Glutamatergic neuron (in vitro differentiated cells): ENCODE data around the gene S100A14. TPM values are rescaled to one million over a fixed set of nuclear protein-coding genes. Genes with fewer than 3 reads are reported as not detected.

Experiments
- DNase-seq: peaks from one replicate; pipeline ENCODE4 v3.0.0; 2022
- H3K27ac Mint-ChIP-seq: one replicate; pipeline ENCODE4 v1.8.0; 2020; ENCODE audit warnings: mild to moderate bottlenecking, mixed read lengths, inconsistent platforms; ENCODE audit not compliant: unreplicated experiment
- H3K27me3 Mint-ChIP-seq: one replicate; pipeline ENCODE4 v1.8.0; 2020; ENCODE audit warnings: mild to moderate bottlenecking, moderate library complexity, mixed read lengths, inconsistent platforms; ENCODE audit not compliant: unreplicated experiment
- H3K36me3 Mint-ChIP-seq: one replicate; pipeline ENCODE4 v1.8.0; 2020; ENCODE audit warnings: mild to moderate bottlenecking, mixed read lengths, inconsistent platforms; ENCODE audit not compliant: unreplicated experiment
- H3K4me1 Mint-ChIP-seq: one replicate; pipeline ENCODE4 v1.8.0; 2020; ENCODE audit warnings: mild to moderate bottlenecking, low read depth, mixed read lengths, inconsistent platforms; ENCODE audit not compliant: unreplicated experiment
- H3K4me3 Mint-ChIP-seq: one replicate; pipeline ENCODE4 v1.8.0; 2020; ENCODE audit warnings: mild to moderate bottlenecking, mixed read lengths, inconsistent platforms; ENCODE audit not compliant: unreplicated experiment
- H3K9me3 Mint-ChIP-seq: one replicate; pipeline ENCODE4 v1.8.0; 2020; ENCODE audit warnings: mild to moderate bottlenecking, moderate library complexity, mixed read lengths, inconsistent platforms; ENCODE audit not compliant: unreplicated experiment
- long read RNA-seq: library from polyadenylated mRNA; unstranded; transcript quantifications from one replicate; pipeline ENCODE4 v2.0.0, GENCODE V29; 2020; ENCODE audit not compliant: unreplicated experiment
- total RNA-seq: library from RNA; stranded (reverse); fragmentation: NEBNext Ultra II Directional; extraction: Animal tissue kit (Norgen Biotek cat#: 25700); gene quantifications from one replicate; pipeline ENCODE4 v1.2.1, GENCODE V29; 2021; ENCODE audit not compliant: unreplicated experiment
- TF ChIP-seq, protein P1 (sequence below): fragments of 200-600 bp; sonication (generic); IDR thresholded peaks from one replicate; pipeline ENCODE4 v1.5.0; 2021; ENCODE audit not compliant: partially characterized antibody, unreplicated experiment

S100A14 gene
- total RNA-seq: not detected
- long read RNA-seq: 0 reads

DNA sequence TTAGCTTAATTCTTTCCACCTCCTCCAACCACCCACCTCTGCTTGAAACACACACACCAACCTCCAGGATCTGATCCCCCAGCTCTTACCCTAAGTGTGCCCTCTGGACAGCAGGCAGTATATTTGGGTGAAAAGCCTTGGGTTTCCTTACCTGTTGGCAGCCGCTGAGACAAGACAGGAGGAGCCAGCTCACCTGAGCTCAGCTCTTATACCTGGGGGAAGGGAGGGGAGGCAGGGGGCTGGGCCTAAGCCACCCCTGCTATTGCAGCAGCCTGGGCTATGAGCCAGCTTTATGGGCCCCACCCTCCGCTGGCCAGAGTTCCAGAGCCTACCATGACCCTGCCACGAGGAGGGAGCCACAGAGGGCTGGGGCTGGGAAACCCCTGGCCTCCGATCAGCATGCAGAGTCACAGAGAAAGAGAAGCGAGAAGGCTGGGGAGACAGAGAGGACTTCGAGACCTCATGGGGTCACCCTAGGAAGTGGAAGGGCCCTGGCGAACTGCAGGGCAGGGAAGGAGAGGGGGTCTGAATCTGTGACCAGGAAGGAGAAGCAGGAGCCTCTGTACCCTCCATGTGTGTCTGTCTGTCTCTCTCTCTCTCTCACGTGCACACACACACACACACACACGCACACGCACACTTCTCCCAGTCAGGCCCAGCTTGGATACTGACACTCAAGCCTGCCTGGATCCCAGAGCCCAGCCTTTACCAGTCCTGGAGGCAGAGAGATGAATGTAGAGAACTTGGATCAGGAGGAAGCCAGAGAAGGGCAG, at the start of gene S100A14:
Gene S100A14, minus strand, starts transcription at position 182 of the 773 bp plus-strand sequence. CDS start 467 bp downstream, outside the sequence.
- H3K4me3 Mint-ChIP-seq: peak within 1 kb of the TSS; percentile 42
- TF ChIP-seq, protein P1, sequence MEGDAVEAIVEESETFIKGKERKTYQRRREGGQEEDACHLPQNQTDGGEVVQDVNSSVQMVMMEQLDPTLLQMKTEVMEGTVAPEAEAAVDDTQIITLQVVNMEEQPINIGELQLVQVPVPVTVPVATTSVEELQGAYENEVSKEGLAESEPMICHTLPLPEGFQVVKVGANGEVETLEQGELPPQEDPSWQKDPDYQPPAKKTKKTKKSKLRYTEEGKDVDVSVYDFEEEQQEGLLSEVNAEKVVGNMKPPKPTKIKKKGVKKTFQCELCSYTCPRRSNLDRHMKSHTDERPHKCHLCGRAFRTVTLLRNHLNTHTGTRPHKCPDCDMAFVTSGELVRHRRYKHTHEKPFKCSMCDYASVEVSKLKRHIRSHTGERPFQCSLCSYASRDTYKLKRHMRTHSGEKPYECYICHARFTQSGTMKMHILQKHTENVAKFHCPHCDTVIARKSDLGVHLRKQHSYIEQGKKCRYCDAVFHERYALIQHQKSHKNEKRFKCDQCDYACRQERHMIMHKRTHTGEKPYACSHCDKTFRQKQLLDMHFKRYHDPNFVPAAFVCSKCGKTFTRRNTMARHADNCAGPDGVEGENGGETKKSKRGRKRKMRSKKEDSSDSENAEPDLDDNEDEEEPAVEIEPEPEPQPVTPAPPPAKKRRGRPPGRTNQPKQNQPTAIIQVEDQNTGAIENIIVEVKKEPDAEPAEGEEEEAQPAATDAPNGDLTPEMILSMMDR: no peak
- peaks cover 6% of the 10 kb centered on the region for H3K36me3 Mint-ChIP-seq
- peaks cover 5% of the 10 kb centered on the region for H3K9me3 Mint-ChIP-seq
- no peaks in the 10 kb centered on the region for H3K4me1 Mint-ChIP-seq
- H3K27me3 Mint-ChIP-seq: peaks cover 8% of the 10 kb centered on the region
- no peak for DNase-seq
- peak within 1 kb of the TSS; percentile 55 for H3K27ac Mint-ChIP-seq

DNA sequence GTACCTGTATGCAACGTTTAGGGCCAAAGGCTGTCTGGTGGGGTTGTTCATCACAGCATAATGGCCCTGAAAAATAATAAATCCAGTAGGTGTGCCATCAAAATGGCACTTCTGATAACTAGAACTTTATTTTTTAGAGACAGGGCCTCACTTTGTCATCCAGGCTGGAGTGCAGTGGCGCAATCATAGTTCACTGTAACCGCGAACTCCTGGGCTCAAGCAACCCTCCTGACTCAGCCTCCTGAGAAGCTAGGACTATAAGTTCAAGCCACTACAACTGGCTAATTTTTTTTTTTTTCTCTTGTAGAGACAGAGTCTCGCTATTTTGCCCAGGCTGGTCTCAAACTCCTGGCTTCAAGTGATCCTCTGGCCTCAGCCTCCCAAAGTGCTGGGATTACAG, 47.1 kb upstream of the S100A14 start:
- Mint-ChIP-seq H3K27ac (no peak overlapping the region), H3K9me3 (peaks cover 3% of the 10 kb centered on the region), H3K4me1 (peaks cover 11% of the 10 kb centered on the region), H3K4me3 (no peak overlapping the region), H3K36me3 (no peaks in the 10 kb centered on the region), H3K27me3 (peaks cover 3% of the 10 kb centered on the region)
- DNase-seq: no peak
- TF ChIP-seq, protein P1: no peak

DNA sequence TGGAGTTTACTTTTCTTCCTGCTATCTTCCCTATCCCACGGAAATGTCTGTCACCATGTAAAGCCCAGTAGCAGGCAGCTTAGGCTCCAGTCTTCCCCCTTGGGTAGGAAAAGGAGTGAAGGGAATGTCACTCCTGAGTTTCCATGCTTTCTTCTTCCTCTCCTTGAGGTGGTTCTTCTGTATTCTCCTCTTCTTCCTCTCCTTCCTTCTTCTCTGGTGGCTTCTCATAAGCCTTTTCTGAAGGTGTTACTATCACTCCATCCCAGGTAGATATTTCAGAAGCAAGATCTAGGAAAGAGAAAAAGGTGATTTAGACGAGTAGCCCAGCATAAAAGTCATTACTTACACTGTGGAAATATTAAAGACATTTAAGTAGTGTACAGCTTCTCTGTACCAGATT, 46.1 kb upstream of the S100A14 start:
- no peak for DNase-seq
- Mint-ChIP-seq H3K36me3 (no peaks in the 10 kb centered on the region), H3K27ac (no peak overlapping the region), H3K27me3 (peaks cover 3% of the 10 kb centered on the region), H3K4me3 (no peak overlapping the region), H3K9me3 (peaks cover 3% of the 10 kb centered on the region), H3K4me1 (peaks cover 11% of the 10 kb centered on the region)
- TF ChIP-seq, protein P1: no peak

DNA sequence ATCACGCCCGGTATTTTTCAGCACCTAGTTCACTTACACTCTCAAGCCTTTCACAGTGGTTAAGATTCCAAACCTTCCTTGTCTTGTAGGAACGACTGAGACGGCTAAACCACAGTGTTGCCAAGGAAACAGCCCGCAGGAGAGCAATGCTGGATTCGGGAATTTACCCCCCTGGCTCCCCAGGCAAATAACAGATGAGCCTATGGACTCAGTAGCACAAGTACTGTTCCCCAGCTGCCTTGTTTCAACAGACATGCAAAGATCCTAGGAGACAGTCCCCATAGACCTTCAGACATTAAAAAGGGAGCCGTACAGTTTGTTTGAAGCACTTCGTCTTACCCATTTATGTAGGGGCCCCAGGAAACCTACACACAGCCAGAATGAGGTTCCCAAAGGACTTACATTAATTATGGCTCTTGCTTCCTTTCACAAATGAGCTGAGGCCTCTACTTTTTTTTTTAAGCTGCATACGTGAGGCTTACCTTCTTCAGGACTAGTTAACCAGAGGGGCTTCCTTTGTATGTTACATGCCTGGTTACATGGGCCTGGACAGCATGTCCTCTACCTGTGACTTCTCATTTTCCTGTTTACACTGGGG, 45.1 kb upstream of the S100A14 start:
- peaks cover 3% of the 10 kb centered on the region for H3K27me3 Mint-ChIP-seq
- peak overlapping the region; percentile 63 for H3K4me3 Mint-ChIP-seq
- no peaks in the 10 kb centered on the region for H3K36me3 Mint-ChIP-seq
- TF ChIP-seq, protein P1: no peak
- peaks cover 3% of the 10 kb centered on the region for H3K9me3 Mint-ChIP-seq
- peak overlapping the region; percentile 38 for H3K27ac Mint-ChIP-seq
- H3K4me1 Mint-ChIP-seq: peaks cover 11% of the 10 kb centered on the region
- DNase-seq: no peak

DNA sequence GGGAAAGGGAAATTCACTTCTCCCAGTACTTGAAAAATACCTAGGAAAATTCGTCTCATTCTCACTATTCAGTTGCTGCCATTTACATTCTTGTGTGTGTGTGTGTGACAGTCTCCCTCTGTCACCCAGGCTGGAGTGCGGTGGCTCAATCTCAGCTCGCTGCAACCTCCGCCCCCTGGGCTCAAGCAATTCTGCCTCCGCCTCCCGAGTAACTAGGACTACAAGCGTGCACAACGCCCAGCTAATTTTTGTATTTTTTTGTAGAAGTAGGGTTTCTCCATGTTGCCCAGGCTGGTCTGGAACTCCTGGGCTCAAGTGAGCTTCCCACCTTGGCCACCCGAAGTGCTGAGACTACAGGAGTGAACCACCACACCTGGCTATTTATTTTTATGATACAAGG, 43.5 kb upstream of the S100A14 start:
- H3K27me3 Mint-ChIP-seq: peaks cover 3% of the 10 kb centered on the region

More for the DNA sequence above, 43.5 kb upstream of the S100A14 start:
- Mint-ChIP-seq H3K4me3 (peak overlapping the region; percentile 97), H3K27ac (no peak overlapping the region), H3K36me3 (no peaks in the 10 kb centered on the region), H3K9me3 (peaks cover 3% of the 10 kb centered on the region), H3K4me1 (peaks cover 11% of the 10 kb centered on the region)
- TF ChIP-seq, protein P1: no peak
- DNase-seq: no peak
